Measurements from ENCODE around the gene CDC27.
"Not testable (repeated sequence)": the region's sequence is repeated elsewhere in the genome, so short reads cannot be mapped to it uniquely, and the experiment has no call there.

Gene CDC27

DNA sequence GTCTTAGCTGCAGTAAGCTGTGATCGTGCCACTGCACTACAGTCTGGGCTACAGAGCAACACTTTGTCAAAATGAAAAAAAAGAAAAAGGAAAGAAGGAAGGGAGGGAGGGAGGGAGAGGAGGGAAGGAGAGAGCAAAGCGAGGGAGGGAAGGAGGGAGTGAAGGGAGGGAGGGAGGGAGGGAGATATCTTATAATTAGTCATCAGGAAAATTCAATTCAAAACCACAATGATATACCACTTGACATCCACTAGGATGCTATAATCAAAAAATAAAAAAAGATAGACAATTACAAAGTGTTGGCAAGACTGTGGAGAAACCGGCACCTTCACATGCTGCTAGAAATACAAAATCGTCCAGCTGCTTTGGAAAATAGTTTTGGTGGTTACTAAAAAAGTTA lies 93.8 kb downstream of the CDC27 start:
- H3K4me3 Mint-ChIP-seq, result no peak overlapping the region
- no peak for ATAC-seq (replicated peaks; ENCODE audit: extremely low read depth, poor library complexity, severe bottlenecking)
- H3K4me1 Mint-ChIP-seq, result peaks cover 39% of the 10 kb centered on the region
- DNase-seq (ENCODE audit: low spot score in 2 of 2), result no peak
- no peak overlapping the region for H3K27ac Mint-ChIP-seq (ENCODE audit: low read depth)
- peaks cover 8% of the 10 kb centered on the region for H3K36me3 Mint-ChIP-seq (ENCODE audit: insufficient read depth)
- H3K27me3 Mint-ChIP-seq, result no peaks in the 10 kb centered on the region
- no peaks in the 10 kb centered on the region for H3K9me3 Mint-ChIP-seq

DNA sequence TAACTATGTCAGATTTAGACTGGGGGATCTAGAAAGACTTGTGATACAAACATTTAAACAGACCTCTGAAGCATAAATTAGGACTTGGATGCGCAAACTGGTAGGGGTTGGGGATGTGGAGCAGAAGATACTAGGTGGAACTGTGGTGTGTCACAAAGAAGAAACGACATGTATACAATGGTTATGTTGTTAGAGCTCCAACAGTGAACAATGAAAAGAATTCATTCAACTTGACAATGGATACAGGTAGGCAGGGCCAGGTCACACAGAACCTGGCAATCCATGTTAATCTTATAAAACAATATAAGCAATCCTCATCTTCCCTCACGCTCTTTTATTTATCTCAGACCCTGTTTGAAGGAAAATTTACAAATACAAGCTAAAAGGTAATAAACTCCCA lies 102.0 kb downstream of the CDC27 start:
- Mint-ChIP-seq H3K27ac (ENCODE audit: low read depth) (no peak overlapping the region), H3K27me3 (no peaks in the 10 kb centered on the region), H3K4me1 (peaks cover 50% of the 10 kb centered on the region), H3K9me3 (no peaks in the 10 kb centered on the region), H3K36me3 (ENCODE audit: insufficient read depth) (peaks cover 5% of the 10 kb centered on the region), H3K4me3 (no peak overlapping the region)
- no peak for ATAC-seq (replicated peaks; ENCODE audit: extremely low read depth, poor library complexity, severe bottlenecking)
- no peak for DNase-seq (ENCODE audit: low spot score in 2 of 2)

DNA sequence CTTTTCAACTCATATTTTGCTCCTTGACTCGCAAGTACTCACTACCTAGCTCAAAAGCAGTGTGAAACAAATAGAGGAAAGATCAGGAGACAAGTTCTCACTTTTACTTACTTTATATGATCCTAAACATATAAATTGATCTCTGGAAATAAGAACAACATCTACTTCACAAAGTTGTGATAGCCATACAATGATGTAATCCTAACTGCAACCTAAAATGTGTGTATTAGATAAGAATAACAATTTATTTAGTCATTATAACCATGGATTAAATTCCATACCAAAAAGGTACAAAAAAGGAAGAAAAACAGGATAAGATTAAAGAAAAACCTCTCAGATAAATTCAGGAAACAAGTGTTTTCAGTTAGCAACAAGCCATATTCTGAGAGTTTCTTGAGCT lies 103.4 kb downstream of the CDC27 start:
- DNase-seq (ENCODE audit: low spot score in 2 of 2), result no peak
- Mint-ChIP-seq H3K36me3 (ENCODE audit: insufficient read depth) (peaks cover 6% of the 10 kb centered on the region), H3K9me3 (no peaks in the 10 kb centered on the region), H3K27me3 (no peaks in the 10 kb centered on the region), H3K27ac (ENCODE audit: low read depth) (no peak overlapping the region), H3K4me3 (no peak overlapping the region), H3K4me1 (peaks cover 41% of the 10 kb centered on the region)
- no peak for ATAC-seq (replicated peaks; ENCODE audit: extremely low read depth, poor library complexity, severe bottlenecking)

DNA sequence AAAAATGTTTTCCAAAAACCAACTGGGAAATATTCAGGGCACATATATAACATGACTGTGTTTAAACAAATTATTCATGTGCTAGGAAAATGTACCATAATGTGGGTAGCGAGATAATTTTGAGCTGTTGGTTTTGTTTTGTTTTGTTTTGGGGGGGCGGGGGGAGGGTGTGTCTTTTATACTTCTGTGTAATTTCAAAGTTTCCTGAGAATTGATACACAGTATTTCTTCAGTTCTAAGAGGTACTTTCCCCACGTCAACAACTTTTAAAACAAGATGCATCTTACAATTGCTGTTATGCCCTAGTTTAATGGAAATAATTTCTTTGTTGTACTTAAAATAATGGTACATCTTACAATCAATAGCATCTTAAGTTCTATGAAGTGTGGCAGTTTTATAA lies 110.3 kb downstream of the CDC27 start:
- H3K9me3 Mint-ChIP-seq, result no peaks in the 10 kb centered on the region
- H3K36me3 Mint-ChIP-seq (ENCODE audit: insufficient read depth), result peaks cover 3% of the 10 kb centered on the region
- no peak for DNase-seq (ENCODE audit: low spot score in 2 of 2)
- H3K27me3 Mint-ChIP-seq, result no peaks in the 10 kb centered on the region
- peaks cover 2% of the 10 kb centered on the region for H3K4me1 Mint-ChIP-seq
- H3K27ac Mint-ChIP-seq (ENCODE audit: low read depth), result no peak overlapping the region
- no peak for ATAC-seq (replicated peaks; ENCODE audit: extremely low read depth, poor library complexity, severe bottlenecking)
- H3K4me3 Mint-ChIP-seq, result no peak overlapping the region

DNA sequence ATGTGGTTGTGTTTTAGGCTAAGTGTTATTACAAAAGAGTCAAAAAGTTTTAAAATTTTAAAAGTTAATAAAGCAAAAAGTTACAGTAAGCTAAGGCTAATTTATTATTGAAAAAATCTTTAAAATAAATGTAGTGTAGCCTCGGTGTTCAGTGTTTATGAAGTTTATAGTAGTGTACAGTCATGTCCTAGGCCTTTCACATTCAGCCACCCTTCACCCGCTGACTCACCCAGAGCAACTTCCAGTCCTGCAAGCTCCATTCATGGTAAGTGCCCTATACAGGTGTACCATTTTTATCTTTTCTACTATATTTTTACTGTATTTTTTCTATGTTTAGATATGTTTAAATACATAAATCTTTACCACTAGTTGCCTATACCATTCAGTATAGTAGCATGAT lies 111.5 kb downstream of the CDC27 start:
- H3K27ac Mint-ChIP-seq (ENCODE audit: low read depth), result no peak overlapping the region
- no peaks in the 10 kb centered on the region for H3K27me3 Mint-ChIP-seq
- no peaks in the 10 kb centered on the region for H3K9me3 Mint-ChIP-seq
- no peaks in the 10 kb centered on the region for H3K4me1 Mint-ChIP-seq
- H3K4me3 Mint-ChIP-seq, result no peak overlapping the region
- H3K36me3 Mint-ChIP-seq (ENCODE audit: insufficient read depth), result peaks cover 1% of the 10 kb centered on the region
- no peak for DNase-seq (ENCODE audit: low spot score in 2 of 2)
- no peak for ATAC-seq (replicated peaks; ENCODE audit: extremely low read depth, poor library complexity, severe bottlenecking)

DNA sequence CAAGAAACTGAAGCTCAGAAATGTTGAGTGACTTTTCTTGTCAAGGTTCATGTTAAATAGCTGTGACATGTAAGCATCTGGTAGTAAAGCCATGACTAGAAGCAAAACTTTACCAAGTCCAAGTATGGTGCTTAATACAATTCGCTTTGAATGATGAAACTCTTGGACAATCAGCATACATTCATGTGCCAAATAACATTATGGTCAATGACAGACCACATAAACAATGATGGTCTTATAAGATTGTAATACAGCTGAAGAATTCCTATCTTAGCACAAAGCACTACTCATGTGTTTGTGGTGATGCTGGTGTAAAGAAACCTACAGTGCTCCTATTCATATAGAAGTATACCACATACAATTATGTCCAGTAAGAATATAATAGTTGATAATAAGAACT lies 112.9 kb downstream of the CDC27 start:
- DNase-seq (ENCODE audit: low spot score in 2 of 2) (no peak), ATAC-seq (replicated peaks; ENCODE audit: extremely low read depth, poor library complexity, severe bottlenecking) (no peak)
- Mint-ChIP-seq H3K27ac (ENCODE audit: low read depth) (no peak overlapping the region), H3K9me3 (no peaks in the 10 kb centered on the region), H3K27me3 (no peaks in the 10 kb centered on the region), H3K36me3 (ENCODE audit: insufficient read depth) (peaks cover 2% of the 10 kb centered on the region), H3K4me1 (peaks cover 4% of the 10 kb centered on the region), H3K4me3 (no peak overlapping the region)

DNA sequence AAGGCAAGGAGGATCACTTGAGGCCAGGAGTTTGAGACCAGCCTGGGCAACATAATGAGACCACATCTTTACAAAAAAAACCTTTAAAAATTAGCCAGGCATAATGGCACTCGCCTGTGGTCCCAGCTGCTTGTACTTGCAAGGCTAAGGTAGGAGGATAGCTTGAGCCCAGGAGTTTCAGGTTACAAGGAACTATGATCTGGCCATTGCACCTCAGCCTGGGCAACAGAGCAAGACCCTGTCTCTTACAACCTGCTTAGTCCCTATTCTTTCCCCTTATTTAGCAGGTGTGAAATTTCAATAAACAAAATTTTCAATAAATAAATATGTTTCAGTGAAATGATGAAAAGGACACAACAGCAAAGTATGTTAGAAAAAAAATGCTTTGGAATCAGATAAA lies 114.7 kb downstream of the CDC27 start:
- ATAC-seq (replicated peaks; ENCODE audit: extremely low read depth, poor library complexity, severe bottlenecking); DNase-seq (ENCODE audit: low spot score in 2 of 2); H3K9me3 Mint-ChIP-seq; H3K27me3 Mint-ChIP-seq; H3K4me1 Mint-ChIP-seq; H3K4me3 Mint-ChIP-seq; H3K27ac Mint-ChIP-seq (ENCODE audit: low read depth); H3K36me3 Mint-ChIP-seq (ENCODE audit: insufficient read depth): not testable (repeated sequence)

DNA sequence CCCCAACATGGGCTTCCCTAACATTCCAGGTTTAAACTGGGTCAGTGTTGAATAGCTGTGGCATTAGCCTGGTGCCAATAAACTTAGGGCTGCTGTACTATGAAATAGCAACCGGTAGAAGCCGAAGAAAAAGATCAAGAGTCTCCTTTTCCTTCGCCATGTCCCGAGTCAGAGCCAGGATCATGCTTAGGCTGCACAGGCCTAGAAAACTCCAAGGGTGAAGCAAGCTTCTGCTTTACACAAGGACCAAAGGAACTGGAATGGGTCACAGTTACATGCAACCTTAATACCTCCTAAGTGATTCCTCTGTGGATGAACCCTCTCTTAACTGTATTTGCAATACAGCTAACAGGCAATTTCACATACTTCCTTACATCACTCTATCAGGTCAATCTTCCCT lies 115.5 kb downstream of the CDC27 start:
- H3K4me3 Mint-ChIP-seq; H3K9me3 Mint-ChIP-seq; DNase-seq (ENCODE audit: low spot score in 2 of 2); H3K36me3 Mint-ChIP-seq (ENCODE audit: insufficient read depth); ATAC-seq (replicated peaks; ENCODE audit: extremely low read depth, poor library complexity, severe bottlenecking); H3K27me3 Mint-ChIP-seq; H3K27ac Mint-ChIP-seq (ENCODE audit: low read depth): not testable (repeated sequence)
- H3K4me1 Mint-ChIP-seq, result peaks cover 14% of the 10 kb centered on the region

DNA sequence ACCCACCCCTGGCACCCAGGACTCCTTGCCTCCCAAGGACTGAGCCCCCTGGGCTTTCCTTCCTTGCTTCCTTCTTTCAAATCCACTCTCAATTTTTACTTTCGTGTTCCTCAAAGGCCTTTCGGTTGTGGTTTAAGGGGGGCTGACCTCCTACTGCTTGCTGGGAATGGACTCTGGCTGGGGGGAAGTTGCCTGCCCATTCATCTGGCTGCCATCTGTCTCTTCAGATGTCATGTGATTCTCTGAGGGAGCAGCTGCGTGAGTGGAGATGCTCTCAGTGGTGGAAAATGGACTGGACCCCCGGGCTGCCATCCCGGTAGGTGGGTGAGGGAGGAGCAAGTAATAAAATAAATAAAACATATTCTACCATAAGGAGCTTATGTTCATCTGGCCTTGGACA lies 116.2 kb downstream of the CDC27 start:
- Mint-ChIP-seq H3K27me3 (no peaks in the 10 kb centered on the region), H3K9me3 (no peaks in the 10 kb centered on the region), H3K4me1 (peaks cover 19% of the 10 kb centered on the region), H3K36me3 (ENCODE audit: insufficient read depth) (peaks cover 2% of the 10 kb centered on the region), H3K4me3 (no peak overlapping the region), H3K27ac (ENCODE audit: low read depth) (no peak overlapping the region)
- DNase-seq (ENCODE audit: low spot score in 2 of 2), result no peak
- no peak for ATAC-seq (replicated peaks; ENCODE audit: extremely low read depth, poor library complexity, severe bottlenecking)

DNA sequence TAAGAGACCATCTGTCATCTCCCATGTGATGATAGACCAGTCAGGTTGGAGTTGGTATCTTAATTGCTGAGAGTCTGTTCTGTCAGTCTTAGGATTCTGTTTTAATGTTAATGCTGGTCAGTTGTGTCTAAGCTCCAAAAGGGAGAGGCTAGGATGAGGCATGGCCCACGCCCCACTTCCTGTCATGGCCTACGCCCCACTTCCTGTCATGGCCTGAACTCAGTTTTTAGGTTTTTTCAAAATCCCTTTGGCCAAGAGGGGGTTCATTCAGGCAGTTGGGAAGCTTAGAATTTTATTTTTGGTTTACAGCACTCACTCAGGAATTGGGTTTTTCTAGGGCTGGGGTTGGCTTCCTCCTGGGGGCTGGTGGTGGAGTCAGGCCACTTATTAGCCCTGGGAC lies 117.9 kb downstream of the CDC27 start:
- H3K4me1 Mint-ChIP-seq, result peaks cover 34% of the 10 kb centered on the region
- DNase-seq (ENCODE audit: low spot score in 2 of 2); H3K27ac Mint-ChIP-seq (ENCODE audit: low read depth); H3K27me3 Mint-ChIP-seq; H3K4me3 Mint-ChIP-seq; H3K9me3 Mint-ChIP-seq; H3K36me3 Mint-ChIP-seq (ENCODE audit: insufficient read depth); ATAC-seq (replicated peaks; ENCODE audit: extremely low read depth, poor library complexity, severe bottlenecking): not testable (repeated sequence)

DNA sequence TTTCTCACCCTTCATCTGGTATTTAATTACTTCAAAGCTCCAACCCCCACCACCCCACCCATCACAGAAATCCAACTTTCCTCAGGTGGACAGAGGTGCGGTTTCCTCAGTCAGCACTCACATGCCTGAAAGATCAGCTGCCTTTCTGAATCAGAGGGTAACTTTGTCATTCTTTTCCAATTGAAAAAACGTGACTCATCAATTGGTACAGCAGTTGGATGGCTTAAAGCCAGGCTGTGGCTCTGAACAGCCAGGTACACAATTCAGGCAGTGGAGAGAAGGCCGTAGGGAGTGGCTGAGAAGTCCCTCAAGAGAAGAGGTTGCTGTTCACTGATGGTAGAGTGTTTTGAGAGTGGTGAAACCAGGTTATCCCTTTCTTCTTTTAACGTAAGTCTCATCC lies 118.8 kb downstream of the CDC27 start:
- not testable (repeated sequence) for H3K9me3 Mint-ChIP-seq; ATAC-seq (replicated peaks; ENCODE audit: extremely low read depth, poor library complexity, severe bottlenecking); H3K27me3 Mint-ChIP-seq; DNase-seq (ENCODE audit: low spot score in 2 of 2); H3K4me3 Mint-ChIP-seq; H3K36me3 Mint-ChIP-seq (ENCODE audit: insufficient read depth); H3K27ac Mint-ChIP-seq (ENCODE audit: low read depth)
- H3K4me1 Mint-ChIP-seq, result peaks cover 37% of the 10 kb centered on the region
